HepG2 (cell line): ENCODE measurements around the gene ACTR6. TPM values are rescaled to one million over a fixed set of nuclear protein-coding genes. Genes with fewer than 3 reads are reported as not detected.

ENCODE experiments used
- ATAC-seq: fragments of 200-7000 bp; cut with Tn5 transposase; 3 replicates; pipeline ENCODE4 v1.9.1; 2020; ENCODE audit warnings: mild to moderate bottlenecking, moderate library complexity
- BruUV-seq: library from RNA; stranded (reverse); fragments of 400-500 nt; replicated peaks from 2 replicates; lab custom pipeline; 2021; lab: Mats Ljungman, UMichigan
- CTCF ChIA-PET: fragments of 300-600 bp; formaldehyde crosslinking; extraction: SDS; loops from one replicate; lab custom pipeline; 2021; ENCODE audit warnings: low total read pairs, inconsistent platforms, low intra/inter-chr PET ratio; lab: Yijun Ruan, JAX
- POLR2A ChIA-PET: fragments of 350-600 bp; sonication (Branson Sonifier 250); formaldehyde crosslinking; loops from one replicate; lab custom pipeline; 2020; ENCODE audit warnings: antibody characterized with exemption, inconsistent platforms; lab: Yijun Ruan, JAX
- DNase-seq: peaks from one replicate; pipeline ENCODE4 v3.0.0-alpha.2; 2015; ENCODE audit warnings: low spot score
- FAIRE-seq: peaks from 3 replicates; lab custom pipeline; 2011; peaks lifted over from hg19 to GRCh38; lab: Jason Lieb, UNC
- H2AFZ ChIP-seq: one replicate; pipeline ENCODE4 v1.6.1; 2011; ENCODE audit warnings: low read length, inconsistent platforms
- H3K27ac ChIP-seq: fragments of 300-600 bp; 3 replicates; pipeline ENCODE4 v1.8.0; 2011; ENCODE audit warnings: mixed run types, mild to moderate bottlenecking, mixed read lengths, low read length, inconsistent platforms; ENCODE audit not compliant: insufficient read depth; ENCODE audit errors: extremely low read length
- H3K27me3 ChIP-seq, 2 experiments: fragments of 200-600 bp in 1 of 2; 2 replicates in 1 of 2; 3 replicates in 1 of 2; pipeline versions ENCODE4 v1.6.0 to v1.8.0; 2011; ENCODE audit warnings: low read length in 2 of 2, mild to moderate bottlenecking in 2 of 2, moderate library complexity in 2 of 2, inconsistent platforms in 1 of 2; ENCODE audit not compliant: insufficient read depth in 2 of 2, control insufficient read depth in 1 of 2
- H3K36me3 ChIP-seq, 2 experiments: fragments of 200-600 bp in 1 of 2; replicated peaks in 1 of 2; 2 replicates in 1 of 2; 3 replicates in 1 of 2; pipeline versions ENCODE4 v1.5.1 to v1.8.0; 2011; ENCODE audit warnings: low read length in 2 of 2, inconsistent platforms in 1 of 2; ENCODE audit not compliant: insufficient read depth in 2 of 2, control insufficient read depth in 1 of 2
- H3K4me1 ChIP-seq: 2 replicates; pipeline ENCODE4 v1.5.1; 2012; ENCODE audit warnings: low read length, inconsistent platforms; ENCODE audit not compliant: insufficient read depth
- H3K4me2 ChIP-seq: 2 replicates; pipeline ENCODE4 v1.6.0; 2011; ENCODE audit warnings: low read depth, low read length, inconsistent platforms
- H3K4me3 ChIP-seq, 3 experiments: fragments of 200-600 bp in 1 of 3; sonication (generic), shearing (Covaris generic) in 1 of 3; replicated peaks in 1 of 3; 2 replicates each; pipeline ENCODE4 v1.5.1; 2011 to 2016; ENCODE audit warnings: low read length in 3 of 3, inconsistent platforms in 2 of 3, low read depth in 2 of 3, mild to moderate bottlenecking in 2 of 3, control low read depth in 1 of 3, mixed read lengths in 1 of 3; ENCODE audit not compliant: insufficient read depth in 1 of 3
- H3K79me2 ChIP-seq: one replicate; pipeline ENCODE4 v1.6.1; 2011; ENCODE audit warnings: low read length, inconsistent platforms; ENCODE audit not compliant: insufficient read depth
- H3K9ac ChIP-seq: 2 replicates; pipeline ENCODE4 v1.6.0; 2011; ENCODE audit warnings: mild to moderate bottlenecking, low read depth, low read length, inconsistent platforms; ENCODE audit not compliant: insufficient read depth
- H3K9me3 ChIP-seq: 2 replicates; pipeline ENCODE4 v1.5.1; 2012; ENCODE audit warnings: mild to moderate bottlenecking, low read length
- H4K20me1 ChIP-seq: 2 replicates; pipeline ENCODE4 v1.6.0; 2011; ENCODE audit warnings: inconsistent platforms, mild to moderate bottlenecking, low read length, moderate library complexity; ENCODE audit not compliant: insufficient read depth
- RBM22 ChIP-seq: fragments of 200-400 bp; formaldehyde crosslinking; optimal IDR thresholded peaks from 2 replicates; pipeline ENCODE3; 2017; ENCODE audit warnings: mild to moderate bottlenecking, low read length, moderate library complexity
- ZHX1 ChIP-seq: sonication (generic); formaldehyde crosslinking; IDR thresholded peaks from 2 replicates; pipeline ENCODE4 v1.8.1; 2022; ENCODE audit warnings: low read depth, mild to moderate bottlenecking, missing genetic modification reagents
- ZNF414 ChIP-seq: sonication (generic); formaldehyde crosslinking; IDR thresholded peaks from 2 replicates; pipeline ENCODE4 v1.5.0; 2020; ENCODE audit warnings: missing genetic modification reagents
- ZNF513 ChIP-seq: sonication (generic); formaldehyde crosslinking; conservative IDR thresholded peaks from 2 replicates; pipeline ENCODE4 v1.5.0; 2020; ENCODE audit warnings: missing genetic modification reagents
- WGBS: methylation state at CpG from one replicate; pipeline ENCODE4 v1.1.6; 2017; ENCODE audit warnings: low lambda C conversion rate; 5-methylcytosine and 5-hydroxymethylcytosine counted together
- in situ Hi-C: cut with HindIII; loops from 2 replicates; pipeline ENCODE4 v1.10.0; 2017; ENCODE audit warnings: low pct_unique_long_range_greater_than_20kb; ENCODE audit not compliant: extremely low pct_ligation_motif_present
- intact Hi-C: fragments of 100-400 bp; cut with micrococcal nuclease; formaldehyde crosslinking; loops from one replicate; pipeline ENCODE4 v1.10.0; 2022; ENCODE audit not compliant: unreplicated experiment
- polyA plus RNA-seq, 8 experiments: library from polyadenylated mRNA; depleted of rRNA in 3 of 8; stranded (reverse) in 7 of 8; unstranded in 1 of 8; fragments of >200 nt; fragmentation: Illumina TruSeq in 4 of 8; extraction: Trizol in 4 of 8; gene quantifications; 2 replicates each; pipeline versions ENCODE4 v1.2.1 to v1.2.3, GENCODE V29; 2011 to 2016; ENCODE audit warnings: low read depth in 4 of 8, missing spikeins in 1 of 8, mixed read lengths in 1 of 8; ENCODE audit not compliant: insufficient read depth in 1 of 8
- total RNA-seq, 5 experiments: library from RNA; depleted of rRNA; stranded (reverse); fragments of >200 nt; fragmentation: Illumina TruSeq; extraction: Trizol; gene quantifications; 2 replicates each; pipeline ENCODE4 v1.2.3, GENCODE V29; 2016; ENCODE audit warnings: low read depth in 1 of 5

ACTR6 gene
- total and polyA plus RNA-seq, 2 of the 13 experiments (the other 11 are each of a cell fraction or from before 2014, with no cell fraction given) = 12.9 to 22.4 TPM

- Histone ChIP-seq H3K9me3 (no peaks in the 10 kb centered on the region), H3K79me2 (no peaks in the 10 kb centered on the region), H3K4me3 (no peak overlapping the region), H2AFZ (no peak overlapping the region), H3K27me3 (no peaks in the 10 kb centered on the region), H4K20me1 (no peaks in the 10 kb centered on the region), H3K36me3 (peaks cover 2 to 3% of the 10 kb centered on the region in 2 experiments; a peak in 3 of 5 replicates), H3K4me2 (no peak overlapping the region), H3K9ac (no peak overlapping the region), H3K27ac (no peak overlapping the region), H3K4me1 (peaks cover 1% of the 10 kb centered on the region; the same call in 1 of the 2 replicates)
- 97% methylated on average over 6 of the region's 10 CpGs for WGBS
- ChIA-PET CTCF (no interaction called here), POLR2A (no interaction called here)
- FAIRE-seq (no peak), DNase-seq (no peak), ATAC-seq (no peak)
- intact Hi-C loops (no loop called here), in situ Hi-C loops (no loop called here)
- no TSS peak for BruUV-seq
- no peak for TF ChIP-seq ZNF513
- no peak for TF ChIP-seq ZNF414 (CRISPR knock-in tag)
- TF ChIP-seq RBM22 = no peak
Measured at GRCh38 chr12:100166232-100166631, 34.4 kb upstream of the ACTR6 start.

GRCh38 chr12:100168562-100168961, 32.1 kb upstream of the ACTR6 start:
- H3K27me3 ChIP-seq = no peaks in the 10 kb centered on the region
- FAIRE-seq = no peak
- intact Hi-C loops = no loop called here
- no peak overlapping the region for H3K9ac ChIP-seq
- no peak for DNase-seq
- no peaks in the 10 kb centered on the region for H3K79me2 ChIP-seq
- CTCF ChIA-PET = no interaction called here
- no peak overlapping the region for H2AFZ ChIP-seq
- no peaks in the 10 kb centered on the region for H4K20me1 ChIP-seq
- no peak for ATAC-seq
- no peak overlapping the region for H3K4me2 ChIP-seq
- WGBS = 100% methylated on average over 4 of the region's 4 CpGs
- no TSS peak for BruUV-seq
- no peak overlapping the region for H3K4me3 ChIP-seq
- H3K36me3 ChIP-seq = peaks cover 4 to 9% of the 10 kb centered on the region in 2 experiments; a peak in 4 of 5 replicates
- no peaks in the 10 kb centered on the region for H3K9me3 ChIP-seq
- peaks cover 17% of the 10 kb centered on the region for H3K4me1 ChIP-seq
- no peak overlapping the region for H3K27ac ChIP-seq
- POLR2A ChIA-PET = no interaction called here
- no peak for TF ChIP-seq ZHX1
- in situ Hi-C loops = no loop called here
